Right kidney (tissue), 9 donors: ENCODE results near the gene TAOK2.
A peak's percentile ranks its signal among the peaks of the same experiment; 100 is the strongest.
"Not testable (repeated sequence)": the region's sequence is repeated elsewhere in the genome, so short reads cannot be mapped to it uniquely, and the experiment has no call there.

Source experiments
- DNase-seq: peaks from one replicate; pipeline ENCODE4 v3.0.0-alpha.2; 2016
- long read RNA-seq, 8 donors: transcript quantifications; one replicate each; lab custom pipeline, GENCODE V29; 2026

TAOK2 gene
- long read RNA-seq, donor 1, partial matches to known transcripts: 25 of 27 reads
- long read RNA-seq, donor 1, other reads (novel, unspliced or antisense): 0 of 27 reads
- long read RNA-seq, donor 2: 0 reads
- long read RNA-seq, donor 3, partial matches to known transcripts: 14 of 17 reads
- long read RNA-seq, donor 3, other reads (novel, unspliced or antisense): 0 of 17 reads
- long read RNA-seq, donor 4, full-length matches to known transcripts: 2 of 11 reads
- long read RNA-seq, donor 4, partial matches to known transcripts: 9 of 11 reads
- long read RNA-seq, donor 4, other reads (novel, unspliced or antisense): 0 of 11 reads
- long read RNA-seq, donor 5, partial matches to known transcripts: 8 of 12 reads
- long read RNA-seq, donor 5, other reads (novel, unspliced or antisense): 0 of 12 reads
- long read RNA-seq, donor 6, partial matches to known transcripts: 44 of 47 reads
- long read RNA-seq, donor 6, other reads (novel, unspliced or antisense): 0 of 47 reads
- long read RNA-seq, donor 7: 0 reads
- long read RNA-seq, donor 8, full-length matches to known transcripts: 3 of 3 reads
- long read RNA-seq, donor 8, partial matches to known transcripts: 0 of 3 reads
- long read RNA-seq, donor 8, other reads (novel, unspliced or antisense): 0 of 3 reads

DNA sequence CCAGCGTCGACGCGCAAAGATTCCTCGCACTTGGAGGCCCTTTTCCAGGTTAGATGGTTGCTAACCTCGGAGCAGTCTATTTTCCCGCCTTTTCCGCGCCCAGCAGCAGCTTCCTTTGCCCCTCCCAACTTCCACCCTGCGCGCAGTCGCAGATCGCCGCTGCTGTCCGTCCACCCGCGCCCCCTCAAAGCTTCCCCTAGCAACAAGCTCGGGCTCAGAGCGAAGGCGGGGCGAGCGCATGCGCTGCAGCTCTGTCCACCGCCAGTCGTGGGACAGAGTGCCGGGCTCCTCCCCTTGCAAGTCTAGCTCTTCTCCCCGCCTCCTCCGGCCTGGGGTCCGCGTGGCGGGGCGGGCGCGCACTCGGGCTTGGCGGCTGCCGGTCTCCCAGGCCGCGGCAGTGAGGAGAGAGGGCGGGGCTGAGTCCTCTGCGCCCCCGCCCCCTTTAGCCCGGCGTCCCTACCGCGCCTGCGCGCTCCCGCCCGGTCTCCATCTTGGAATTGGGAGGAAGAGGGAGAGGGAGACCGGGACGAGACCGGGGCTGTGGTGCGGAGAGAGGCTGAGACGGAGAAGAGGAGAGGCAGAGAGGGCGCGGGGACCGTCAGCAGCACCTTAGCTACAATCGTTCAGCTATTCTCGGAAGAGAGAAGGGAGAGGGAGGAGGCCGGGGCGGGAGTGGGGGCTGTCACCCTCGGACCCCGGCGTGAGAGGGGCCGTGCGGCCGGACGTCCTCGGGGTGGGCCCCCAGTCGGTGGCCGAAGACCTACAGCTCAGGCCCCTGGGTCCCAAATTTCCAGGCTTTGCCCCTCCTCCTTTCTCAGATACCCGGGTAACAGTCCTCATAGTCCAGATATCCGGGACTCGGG is at the start of gene TAOK2:
TSS of gene TAOK2 (plus strand) at position 485 of the 863 bp plus-strand sequence. CDS start 3,905 bp downstream, outside the sequence.
- peak; percentile 98 for DNase-seq

GRCh38 chr16:29925105-29925756 is 48.4 kb upstream of the TAOK2 start:
- peak; percentile 18 for DNase-seq

DNA sequence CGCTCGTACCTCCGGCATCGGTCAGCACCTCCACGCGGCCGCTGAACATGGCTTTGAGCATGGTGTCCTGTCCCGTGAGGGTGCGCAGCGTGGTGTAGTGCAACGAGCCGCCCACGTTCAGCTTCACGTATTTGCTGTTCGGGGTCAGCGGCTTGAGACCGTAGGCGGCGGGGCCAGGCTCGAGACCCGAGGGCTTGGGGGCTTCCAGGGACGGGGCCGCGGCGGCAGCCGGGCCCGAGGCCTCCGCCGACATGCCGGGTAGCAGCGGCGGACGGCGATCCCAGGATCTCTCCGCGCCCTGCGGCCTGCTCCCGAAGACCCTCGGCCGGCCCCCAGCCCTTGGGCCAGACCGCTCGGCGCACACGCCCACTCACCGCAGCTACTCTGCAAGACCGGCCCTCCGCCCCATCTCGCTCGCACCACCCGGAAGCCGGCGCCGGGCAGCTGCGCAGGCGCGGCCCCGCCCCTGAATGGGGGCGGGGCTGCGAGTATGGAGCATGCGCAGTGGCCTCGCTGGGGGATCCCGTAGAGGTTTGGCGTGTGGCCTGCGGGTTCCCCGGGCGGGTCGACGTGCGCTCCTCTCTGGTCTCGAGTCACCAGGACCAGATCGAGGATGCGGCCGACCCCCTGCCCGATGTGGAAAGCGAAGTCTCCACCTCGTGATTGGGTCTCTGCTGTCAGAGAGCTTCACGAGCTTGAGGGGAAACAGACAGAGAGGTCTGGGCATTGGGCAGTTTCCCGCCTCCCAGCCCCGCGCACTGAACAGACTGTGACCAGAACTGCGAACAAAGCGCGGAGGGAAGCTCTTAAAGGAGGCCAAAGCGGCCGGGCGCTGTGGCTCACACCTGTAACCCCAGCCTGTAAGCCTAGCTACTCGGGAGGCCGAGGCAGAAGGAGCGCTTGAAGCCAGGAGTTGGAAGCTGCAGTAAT is 47.6 kb upstream of the TAOK2 start, which contains the start of gene KCTD13:
TSS of gene KCTD13 (minus strand) at position 446 of the 930 bp plus-strand sequence. CDS start at position 253, 193 bp downstream.
- DNase-seq: peak; percentile 99

DNA sequence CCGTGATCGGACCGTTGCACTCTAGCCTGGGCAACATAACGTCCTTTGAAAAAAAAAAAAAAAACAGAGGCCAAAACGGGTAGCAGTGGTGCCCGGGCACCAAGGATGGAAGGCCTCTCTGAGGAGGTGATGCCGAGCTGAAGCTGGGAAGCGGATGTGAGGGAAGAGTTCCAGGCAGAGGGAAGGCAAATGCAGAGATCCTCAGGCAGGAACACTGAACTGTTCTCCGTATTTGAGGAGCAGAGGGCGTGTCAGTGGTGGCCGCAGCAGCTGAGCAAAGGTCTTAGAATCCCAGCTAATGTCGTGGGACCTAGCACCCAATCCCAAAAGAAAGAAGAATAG is 47.0 kb upstream of the TAOK2 start:
- DNase-seq: no peak

GRCh38 chr16:29927070-29927905 is 46.4 kb upstream of the TAOK2 start:
- peak; percentile 8 for DNase-seq

GRCh38 chr16:29931750-29932149 is 41.9 kb upstream of the TAOK2 start:
- DNase-seq: not testable (repeated sequence)

DNA sequence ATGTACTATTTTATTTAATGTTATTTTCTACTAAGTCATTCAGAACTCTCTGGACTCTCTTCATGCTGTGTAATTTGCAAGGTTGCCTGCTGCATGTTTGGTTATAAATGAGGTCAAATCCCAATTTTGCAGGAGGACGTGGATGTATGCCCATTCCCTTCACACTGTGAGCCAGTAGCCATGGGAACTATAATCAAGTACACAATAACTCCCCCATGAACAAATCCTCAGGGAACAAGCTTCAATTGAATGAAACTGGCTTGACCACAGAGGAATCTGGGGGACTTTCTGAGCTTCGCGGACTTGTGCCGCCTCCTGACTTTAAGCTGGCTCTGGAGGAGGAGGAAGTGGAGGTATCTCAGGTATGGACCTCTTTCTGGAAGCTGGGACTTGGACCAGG is 33.0 kb upstream of the TAOK2 start:
- no peak for DNase-seq

- peak; percentile 77 for DNase-seq
These were observed 29.5 kb upstream of the TAOK2 start for GRCh38 chr16:29943846-29944799.

- no peak for DNase-seq
These were observed 25.8 kb upstream of the TAOK2 start for GRCh38 chr16:29947897-29948296.

DNA sequence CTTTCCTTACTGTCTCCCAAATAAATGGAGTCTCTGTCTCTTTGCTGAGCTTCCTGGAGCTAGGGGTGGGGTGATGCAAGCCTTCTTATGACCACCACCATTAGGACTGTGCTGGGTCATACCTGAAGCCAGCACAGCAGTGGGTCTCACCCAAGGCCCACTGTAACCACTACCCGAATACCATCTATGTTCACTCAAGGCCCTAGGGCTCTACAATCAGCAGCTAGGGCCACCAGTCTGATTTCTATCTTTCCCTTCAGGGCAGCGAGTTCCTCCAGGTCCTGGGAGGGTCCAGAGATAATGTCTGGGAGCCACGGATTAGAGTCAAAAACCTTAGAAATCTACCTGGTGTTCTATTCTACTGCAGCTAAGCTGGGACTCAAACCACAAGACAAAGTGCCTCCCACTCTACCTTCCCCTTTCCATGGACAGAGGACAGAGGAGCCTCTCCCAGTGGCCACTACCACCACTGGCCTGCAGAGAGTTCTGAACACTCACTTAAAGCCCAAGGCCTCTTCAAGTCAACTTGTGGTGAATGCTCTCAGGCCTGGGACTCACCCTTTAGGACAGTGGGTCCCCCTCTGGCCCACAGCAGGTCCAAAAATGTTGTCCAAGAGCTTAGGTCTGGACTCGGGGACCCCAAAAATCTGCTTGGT is 22.7 kb upstream of the TAOK2 start:
- no peak for DNase-seq

DNA sequence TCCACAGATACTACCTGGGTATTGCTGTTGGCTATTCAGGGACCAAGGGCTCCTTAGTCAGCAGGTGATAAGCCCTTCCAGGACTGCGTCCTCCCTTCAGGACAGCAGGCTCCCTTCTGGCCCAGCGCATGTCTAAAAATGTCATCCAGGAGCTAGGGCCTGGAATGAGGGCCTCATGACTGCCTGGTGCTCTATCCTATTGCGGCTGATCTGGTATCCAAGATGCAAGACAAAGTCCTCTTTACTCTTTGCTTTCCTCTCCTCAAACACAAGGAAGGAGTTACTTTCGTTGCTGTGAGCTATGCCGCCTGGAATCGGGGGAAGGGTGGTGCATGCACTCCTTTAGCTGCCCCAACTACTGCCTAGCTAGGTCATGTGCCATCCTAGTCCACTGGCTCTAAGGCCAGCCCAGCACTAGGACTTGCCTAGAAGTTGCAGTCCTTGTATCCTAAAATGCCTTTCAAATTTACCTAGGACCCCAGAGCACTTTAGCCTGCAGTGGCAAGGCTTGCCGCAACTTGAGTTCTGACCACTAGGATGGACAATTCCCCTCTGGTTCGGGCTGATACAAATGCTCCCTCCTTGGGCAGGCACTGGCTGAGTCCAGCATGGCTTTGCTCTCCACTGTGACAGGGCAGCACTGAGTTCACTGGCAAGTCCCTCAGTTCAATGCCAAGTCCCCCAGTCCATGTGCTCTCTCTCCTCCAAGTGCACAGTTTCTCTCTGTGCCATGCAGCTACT is 21.9 kb upstream of the TAOK2 start:
- no peak for DNase-seq

- DNase-seq: no peak
These were observed 14.9 kb upstream of the TAOK2 start for GRCh38 chr16:29958756-29959155.

DNA sequence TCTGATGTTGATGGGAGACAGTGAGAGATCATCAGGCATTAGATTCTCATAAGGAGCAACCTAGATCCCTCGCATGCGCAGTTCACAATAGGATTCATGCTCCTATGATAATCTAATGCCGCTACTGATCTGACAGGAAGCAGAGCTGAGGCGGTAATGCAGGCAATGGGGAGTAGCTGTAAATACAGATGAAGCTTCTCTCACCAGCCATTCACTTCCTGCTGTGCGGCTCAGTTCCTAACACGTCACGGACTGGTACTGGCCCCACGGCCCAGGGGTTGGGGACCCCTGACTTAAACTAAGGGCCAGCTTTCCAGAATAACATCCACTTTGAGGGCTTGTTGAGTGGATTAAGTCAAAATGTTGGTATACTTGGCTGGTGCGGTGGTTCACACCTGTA is 14.4 kb upstream of the TAOK2 start:
- DNase-seq: no peak

DNA sequence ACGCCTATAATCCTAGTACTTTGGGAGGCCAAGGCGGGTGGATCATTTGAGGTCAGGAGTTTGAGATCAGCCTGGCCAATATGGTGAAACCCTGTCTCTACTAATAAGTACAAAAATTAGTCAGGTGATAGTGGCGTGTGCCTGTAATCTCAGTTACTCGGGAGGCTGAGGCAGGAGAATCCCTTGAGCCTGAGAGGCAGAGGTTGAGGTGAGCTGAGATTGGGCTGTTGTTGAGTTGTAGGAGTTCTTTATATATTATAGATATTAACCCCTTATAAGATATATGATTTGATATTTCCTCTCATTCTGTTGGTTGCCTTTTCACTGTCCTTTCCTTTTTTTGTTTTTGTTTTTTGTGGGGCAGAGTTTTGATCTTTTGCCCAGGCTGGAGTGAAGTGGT is 13.8 kb upstream of the TAOK2 start:
- DNase-seq: not testable (repeated sequence)

DNA sequence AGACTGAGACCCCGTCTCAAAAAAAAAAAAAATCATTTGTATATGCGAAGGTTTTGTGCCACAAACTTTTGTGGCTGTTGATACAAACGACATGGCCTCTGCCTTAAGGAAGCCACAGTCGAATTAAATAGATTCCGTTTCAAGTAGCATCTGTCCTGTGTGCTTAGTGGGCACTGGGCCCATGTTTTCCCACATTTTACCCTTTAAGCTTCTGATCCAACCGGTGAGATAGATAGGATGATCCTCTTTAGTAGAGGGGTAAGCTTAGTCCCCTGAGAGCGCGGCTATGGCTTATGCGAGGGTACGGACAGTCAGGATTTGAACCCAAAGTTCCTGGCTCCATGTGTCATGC is 12.6 kb upstream of the TAOK2 start:
- DNase-seq: no peak

- peak; percentile 99 for DNase-seq
These were observed 12.0 kb upstream of the TAOK2 start, which contains the start of gene TMEM219 for GRCh38 chr16:29961479-29962343. Gene TMEM219, plus strand, starts transcription at chr16:29962079. Its CDS starts 1,065 bp downstream, at chr16:29963144.
